Coronary artery (tissue), 2 donors: Measurements from ENCODE around the gene BRS3.
"Not testable (repeated sequence)": the region's sequence is repeated elsewhere in the genome, so short reads cannot be mapped to it uniquely, and the experiment has no call there.

Source experiments
- DNase-seq: peaks from one replicate; pipeline ENCODE4 v3.0.0-alpha.2; 2017; ENCODE audit warnings: low spot score
- H3K27ac ChIP-seq, 2 donors: fragments of 200-600 bp; sonication (generic); one replicate each; pipeline ENCODE4 v1.5.1; 2016 to 2019
- H3K4me3 ChIP-seq: fragments of 200-600 bp; sonication (generic); 2 replicates; pipeline ENCODE4 v1.5.1; 2016; ENCODE audit warnings: mild to moderate bottlenecking, moderate library complexity
- TF ChIP-seq, protein P1 (sequence below): fragments of 200-600 bp; sonication (generic); IDR thresholded peaks from one replicate; pipeline ENCODE4 v1.5.1; 2019; ENCODE audit warnings: antibody characterized with exemption

BRS3 gene

DNA sequence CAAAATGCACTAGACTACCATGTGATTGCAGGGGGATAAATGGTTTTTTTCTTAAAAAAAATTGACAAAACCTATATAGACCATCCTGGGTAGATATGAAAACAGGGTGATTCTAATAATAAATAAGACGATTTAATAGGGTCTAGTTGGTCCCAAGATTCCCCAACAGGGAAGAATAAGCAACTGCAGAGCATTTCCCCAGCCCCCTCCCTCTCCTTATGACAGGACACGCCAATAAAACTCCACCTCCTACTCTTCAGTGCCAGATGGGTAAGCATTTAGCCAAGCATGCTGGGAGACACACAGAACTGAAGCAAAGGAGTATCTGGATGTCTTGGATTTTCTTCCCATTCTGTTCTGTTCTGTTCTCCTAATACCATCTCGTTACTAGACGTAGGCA is at the start of gene BRS3:
Gene BRS3 (plus strand): TSS at position 301 of the 400 bp plus-strand sequence. CDS start 168 bp downstream, outside the sequence.
- Histone ChIP-seq H3K27ac (no peak within 1 kb of the TSS), H3K4me3 (no peak within 1 kb of the TSS)
- TF ChIP-seq, protein P1, sequence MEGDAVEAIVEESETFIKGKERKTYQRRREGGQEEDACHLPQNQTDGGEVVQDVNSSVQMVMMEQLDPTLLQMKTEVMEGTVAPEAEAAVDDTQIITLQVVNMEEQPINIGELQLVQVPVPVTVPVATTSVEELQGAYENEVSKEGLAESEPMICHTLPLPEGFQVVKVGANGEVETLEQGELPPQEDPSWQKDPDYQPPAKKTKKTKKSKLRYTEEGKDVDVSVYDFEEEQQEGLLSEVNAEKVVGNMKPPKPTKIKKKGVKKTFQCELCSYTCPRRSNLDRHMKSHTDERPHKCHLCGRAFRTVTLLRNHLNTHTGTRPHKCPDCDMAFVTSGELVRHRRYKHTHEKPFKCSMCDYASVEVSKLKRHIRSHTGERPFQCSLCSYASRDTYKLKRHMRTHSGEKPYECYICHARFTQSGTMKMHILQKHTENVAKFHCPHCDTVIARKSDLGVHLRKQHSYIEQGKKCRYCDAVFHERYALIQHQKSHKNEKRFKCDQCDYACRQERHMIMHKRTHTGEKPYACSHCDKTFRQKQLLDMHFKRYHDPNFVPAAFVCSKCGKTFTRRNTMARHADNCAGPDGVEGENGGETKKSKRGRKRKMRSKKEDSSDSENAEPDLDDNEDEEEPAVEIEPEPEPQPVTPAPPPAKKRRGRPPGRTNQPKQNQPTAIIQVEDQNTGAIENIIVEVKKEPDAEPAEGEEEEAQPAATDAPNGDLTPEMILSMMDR, result no peak
- no peak for DNase-seq

DNA sequence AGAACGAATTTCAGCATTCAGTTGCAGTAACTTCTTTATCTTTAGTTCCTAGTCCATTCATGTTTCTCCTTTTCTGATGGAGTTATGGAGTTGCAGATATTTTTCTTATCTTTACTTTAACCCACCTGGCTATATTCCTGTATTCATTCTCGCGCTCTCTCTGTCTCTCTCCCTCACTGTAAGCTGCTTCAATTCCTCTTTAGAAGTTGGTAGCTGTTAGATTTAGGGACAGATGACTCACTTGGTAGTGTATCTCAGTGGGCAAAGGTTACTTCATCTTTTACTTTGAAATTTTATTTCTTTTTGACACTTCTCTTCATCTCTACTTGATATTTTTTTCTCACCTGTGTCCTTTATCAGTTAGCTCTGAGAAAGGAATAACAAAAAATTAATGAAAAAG is 49.6 kb upstream of the BRS3 start:
- no peak for DNase-seq
- Histone ChIP-seq H3K4me3 (no peak overlapping the region), H3K27ac (no peak overlapping the region)
- TF ChIP-seq, protein P1, result no peak

DNA sequence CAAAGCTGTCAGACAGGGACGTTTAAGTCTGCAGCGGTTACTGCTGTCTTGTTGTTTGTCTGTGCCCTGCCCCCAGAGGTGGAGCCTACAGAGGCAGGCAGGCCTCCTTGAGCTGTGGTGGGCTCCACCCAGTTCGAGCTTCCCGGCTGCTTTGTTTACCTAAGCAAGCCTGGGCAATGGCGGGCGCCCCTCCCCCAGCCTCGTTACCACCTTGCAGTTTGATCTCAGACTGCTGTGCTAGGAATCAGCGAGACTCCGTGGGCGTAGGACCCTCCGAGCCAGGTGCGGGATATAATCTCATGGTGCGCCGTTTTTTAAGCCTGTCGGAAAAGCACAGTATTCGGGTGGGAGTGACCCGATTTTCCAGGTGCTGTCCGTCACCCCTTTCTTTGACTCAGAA is 42.1 kb upstream of the BRS3 start:
- H3K4me3 ChIP-seq, DNase-seq, H3K27ac ChIP-seq: not testable (repeated sequence)

DNA sequence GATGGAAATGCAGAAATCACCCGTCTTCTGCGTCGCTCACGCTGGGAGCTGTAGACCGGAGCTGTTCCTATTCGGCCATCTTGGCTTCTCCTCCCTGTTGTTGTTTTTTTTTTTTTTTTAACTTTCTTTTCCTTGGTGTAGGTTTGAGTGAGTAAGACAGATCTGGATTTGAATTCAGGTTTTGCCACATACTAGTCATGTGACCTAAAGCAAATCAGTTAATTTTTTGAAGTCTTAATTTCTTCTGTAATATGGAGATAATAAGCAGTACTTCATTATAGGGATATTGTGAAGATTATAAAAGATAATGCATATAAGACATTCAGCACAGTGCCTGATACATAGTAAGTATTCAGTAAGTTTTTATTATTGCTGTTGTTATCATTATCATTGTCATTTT is 41.5 kb upstream of the BRS3 start:
- DNase-seq, result no peak
- Histone ChIP-seq H3K27ac (no peak overlapping the region), H3K4me3 (no peak overlapping the region)
- TF ChIP-seq, protein P1, result no peak

DNA sequence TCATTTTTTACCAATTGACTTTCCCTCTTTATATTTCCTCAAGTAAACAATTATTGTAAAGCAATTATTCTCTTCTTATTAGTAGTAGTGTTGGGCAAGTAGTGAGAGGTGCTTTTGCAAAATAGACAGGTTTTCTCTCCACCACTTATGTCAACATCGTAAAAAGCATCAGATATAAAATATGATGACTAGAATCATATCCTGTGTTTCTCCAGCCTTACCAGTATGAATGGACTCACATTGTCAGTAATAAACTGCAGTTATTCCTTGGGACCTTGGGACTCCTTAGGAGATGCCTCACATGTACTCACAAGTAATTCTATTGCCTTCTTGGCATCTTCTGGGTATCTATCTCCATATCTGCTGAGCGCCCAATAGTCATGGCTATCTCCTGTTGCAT is 40.4 kb upstream of the BRS3 start:
- TF ChIP-seq, protein P1, result no peak
- Histone ChIP-seq H3K27ac (no peak overlapping the region), H3K4me3 (no peak overlapping the region)
- no peak for DNase-seq

DNA sequence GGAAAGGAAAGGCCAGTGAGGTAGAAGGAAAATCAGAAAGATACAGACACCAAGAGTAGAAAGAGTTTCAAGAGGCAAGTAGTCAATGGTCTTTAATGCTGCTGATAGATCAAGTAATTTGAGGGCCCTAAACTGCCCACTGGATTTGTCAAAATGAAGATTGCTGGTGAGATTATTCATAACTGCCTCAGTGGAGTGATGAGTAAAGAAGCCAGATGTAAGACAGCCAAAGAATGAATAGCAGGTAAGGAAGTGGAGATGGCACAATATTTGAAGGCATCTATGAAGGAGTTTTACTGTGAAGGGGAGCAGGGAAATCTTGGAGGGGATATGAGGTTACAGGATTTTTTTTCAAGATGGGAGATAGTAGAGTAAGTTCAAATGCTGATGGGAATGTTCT is 39.8 kb upstream of the BRS3 start:
- TF ChIP-seq, protein P1, result no peak
- H3K4me3 ChIP-seq, result no peak overlapping the region
- no peak overlapping the region for H3K27ac ChIP-seq
- no peak for DNase-seq

DNA sequence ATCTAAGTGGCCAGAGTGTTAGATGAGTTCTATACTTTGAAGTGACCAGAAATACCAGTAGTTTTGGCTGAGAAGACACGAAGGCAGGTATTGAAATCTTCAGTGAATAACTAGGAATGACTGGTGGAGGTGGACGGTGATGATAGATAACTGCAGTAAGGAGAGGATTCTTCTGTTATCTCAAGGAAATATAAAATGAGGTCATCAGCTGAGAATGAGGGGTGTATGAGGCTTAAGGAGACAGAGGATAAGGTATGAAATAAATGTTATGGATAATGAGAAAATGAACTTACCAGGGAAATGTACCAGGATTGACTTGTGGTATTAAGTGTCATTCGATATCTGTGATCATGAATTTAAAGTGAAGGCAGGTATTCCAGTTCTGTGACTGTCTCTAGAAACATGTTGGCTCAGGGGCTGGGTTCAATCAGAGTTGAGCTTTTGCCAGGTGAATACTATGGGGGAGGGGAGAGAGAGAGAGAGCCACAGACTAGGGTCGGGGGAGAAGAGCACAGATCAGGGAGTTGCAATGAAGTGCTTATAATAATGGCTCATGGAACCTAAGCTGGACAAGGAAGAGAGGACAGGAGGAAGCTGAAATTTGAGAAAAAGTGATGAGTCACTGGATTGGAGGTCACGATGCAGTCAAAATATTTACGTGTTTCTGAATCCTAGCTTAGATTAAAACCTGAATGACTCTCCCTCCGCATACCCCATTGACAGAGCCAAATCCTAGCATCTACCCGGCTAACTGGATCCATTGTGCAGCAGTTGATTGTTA is 37.5 kb upstream of the BRS3 start:
- Histone ChIP-seq H3K27ac (no peak overlapping the region), H3K4me3 (no peak overlapping the region)
- TF ChIP-seq, protein P1, result no peak
- no peak for DNase-seq
